DMS53 (cell line): ENCODE data around the gene CA5B.
A peak's percentile ranks its signal among the peaks of the same experiment; 100 is the strongest.
"Not testable (repeated sequence)": the region's sequence is repeated elsewhere in the genome, so short reads cannot be mapped to it uniquely, and the experiment has no call there.

Experiments used
- DNase-seq: peaks from one replicate; lab custom pipeline; 2025; lab: John Stamatoyannopoulos, UW

CA5B gene

GRCh38 chrX:15748841-15749240 lies 10.8 kb downstream of the CA5B start:
- DNase-seq: peak; percentile 47

GRCh38 chrX:15749642-15750610 lies 11.9 kb downstream of the CA5B start:
- no peak for DNase-seq

- DNase-seq: no peak
Measured at GRCh38 chrX:15750611-15751154, 12.6 kb downstream of the CA5B start.

- DNase-seq: no peak
Measured at GRCh38 chrX:15751155-15751819, 13.2 kb downstream of the CA5B start.

- DNase-seq: no peak
Measured at GRCh38 chrX:15755091-15755490, 17.0 kb downstream of the CA5B start.

GRCh38 chrX:15758140-15758539 lies 20.1 kb downstream of the CA5B start:
- DNase-seq: no peak

- not testable (repeated sequence) for DNase-seq
Measured at GRCh38 chrX:15759886-15760285, 21.8 kb downstream of the CA5B start.

GRCh38 chrX:15761564-15762191 lies 23.6 kb downstream of the CA5B start:
- DNase-seq: peak; percentile 45

GRCh38 chrX:15769300-15769954 lies 31.4 kb downstream of the CA5B start:
- DNase-seq: no peak

GRCh38 chrX:15781961-15782699 lies 44.1 kb downstream of the CA5B start:
- DNase-seq: no peak

GRCh38 chrX:15785176-15785750 lies 47.2 kb downstream of the CA5B start:
- DNase-seq: no peak

- no peak for DNase-seq
Measured at GRCh38 chrX:15786915-15787314, 48.8 kb downstream of the CA5B start.

GRCh38 chrX:15789979-15790768 lies 52.1 kb downstream of the CA5B start, which contains the start of gene ZRSR2:
TSS of gene ZRSR2 (plus strand) at chrX:15790484. CDS start at chrX:15790496, 12 bp downstream.
- peak; percentile 93 for DNase-seq

GRCh38 chrX:15790769-15791290 lies 52.8 kb downstream of the CA5B start:
- peak; percentile 38 for DNase-seq

- DNase-seq: no peak
Measured at GRCh38 chrX:15797707-15798106, 59.6 kb downstream of the CA5B start.

- no peak for DNase-seq
Measured at GRCh38 chrX:15804563-15804962, 66.5 kb downstream of the CA5B start.

GRCh38 chrX:15808254-15808653 lies 70.2 kb downstream of the CA5B start:
- no peak for DNase-seq

GRCh38 chrX:15812192-15812938 lies 74.3 kb downstream of the CA5B start:
- DNase-seq: no peak

GRCh38 chrX:15813416-15813815 lies 75.3 kb downstream of the CA5B start:
- DNase-seq: no peak
